Measurements from ENCODE around the gene NOS1AP. TPM values are rescaled to one million over a fixed set of nuclear protein-coding genes. Genes with fewer than 3 reads are reported as not detected.

The NOS1AP gene
- total RNA-seq, 1 experiment from 2014 or later, result 9.9 TPM

DNA sequence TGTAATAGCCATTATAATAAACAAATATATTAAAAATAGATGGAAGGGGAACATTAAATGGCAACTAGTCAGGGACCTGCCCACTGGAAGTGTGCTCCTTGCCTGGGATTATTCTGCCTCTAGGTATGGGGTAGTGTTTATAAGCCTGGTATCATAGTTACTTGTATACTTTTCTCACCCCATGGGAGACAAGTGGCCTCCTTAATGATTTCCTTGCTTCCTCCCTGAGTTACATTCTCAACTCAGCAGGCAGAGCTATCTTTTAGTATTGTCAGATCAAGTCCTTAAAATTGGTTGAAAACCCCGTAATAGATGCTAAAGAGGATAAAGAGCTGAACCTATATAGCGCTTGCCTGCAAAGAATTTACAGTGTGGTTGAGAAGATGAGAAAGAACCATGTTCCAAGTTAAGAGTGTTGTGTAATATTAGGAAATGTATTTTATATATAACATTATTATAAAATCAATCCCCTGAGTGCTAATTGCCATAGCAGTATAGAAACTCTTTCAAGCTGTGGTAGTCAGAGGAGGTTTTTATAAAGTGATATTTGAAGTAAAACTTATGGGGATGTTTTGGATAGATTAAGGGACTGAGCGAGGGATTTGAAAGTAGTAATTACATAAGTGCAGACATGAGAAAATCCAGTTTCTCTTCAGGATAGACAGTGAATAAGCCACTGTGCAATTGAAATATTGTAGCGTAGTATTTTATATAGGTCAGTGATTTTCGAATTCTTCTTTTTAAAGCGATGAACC is 200.7 kb downstream of the NOS1AP start:
- BruUV-seq (replicated peaks), result no TSS peak
- H3K27ac Mint-ChIP-seq (ENCODE audit: unreplicated experiment), result no peak overlapping the region

GRCh38 chr1:162271972-162272371 is 202.5 kb downstream of the NOS1AP start:
- Mint-ChIP-seq H3K36me3 (ENCODE audit: insufficient read depth, unreplicated experiment) (no peaks in the 10 kb centered on the region), H3K9me3 (ENCODE audit: low read depth, unreplicated experiment) (no peaks in the 10 kb centered on the region), H3K4me3 (ENCODE audit: low read depth, unreplicated experiment) (no peak overlapping the region), H3K27ac (ENCODE audit: unreplicated experiment) (no peak overlapping the region), H3K4me1 (ENCODE audit: low read depth, unreplicated experiment) (no peaks in the 10 kb centered on the region), H3K27me3 (ENCODE audit: unreplicated experiment) (no peaks in the 10 kb centered on the region)
- CTCF ChIA-PET, result no interaction called here
- no peak for TF ChIP-seq CTCF (IDR thresholded peaks at IDR 0.05; ENCODE audit: unreplicated experiment)
- intact Hi-C loops (cut with micrococcal nuclease; ENCODE audit: unreplicated experiment), result no loop called here
- DNase-seq, result no peak
- no TSS peak for BruUV-seq (replicated peaks)

More for the DNA sequence above, 200.7 kb downstream of the NOS1AP start:
- H3K27me3 Mint-ChIP-seq (ENCODE audit: unreplicated experiment), result no peaks in the 10 kb centered on the region
- no peaks in the 10 kb centered on the region for H3K4me1 Mint-ChIP-seq (ENCODE audit: low read depth, unreplicated experiment)
- H3K4me3 Mint-ChIP-seq (ENCODE audit: low read depth, unreplicated experiment), result no peak overlapping the region
- H3K36me3 Mint-ChIP-seq (ENCODE audit: insufficient read depth, unreplicated experiment), result no peaks in the 10 kb centered on the region
- no peaks in the 10 kb centered on the region for H3K9me3 Mint-ChIP-seq (ENCODE audit: low read depth, unreplicated experiment)
- intact Hi-C loops (cut with micrococcal nuclease; ENCODE audit: unreplicated experiment), result no loop called here
- no peak for TF ChIP-seq CTCF (IDR thresholded peaks at IDR 0.05; ENCODE audit: unreplicated experiment)
- CTCF ChIA-PET, result no interaction called here
- no peak for DNase-seq

GRCh38 chr1:162272419-162272818 is 202.9 kb downstream of the NOS1AP start:
- H3K4me3 Mint-ChIP-seq (ENCODE audit: low read depth, unreplicated experiment), result no peak overlapping the region
- H3K27me3 Mint-ChIP-seq (ENCODE audit: unreplicated experiment), result no peaks in the 10 kb centered on the region
- DNase-seq, result no peak
- CTCF ChIA-PET, result no interaction called here
- H3K36me3 Mint-ChIP-seq (ENCODE audit: insufficient read depth, unreplicated experiment), result no peaks in the 10 kb centered on the region
- H3K27ac Mint-ChIP-seq (ENCODE audit: unreplicated experiment), result no peak overlapping the region
- intact Hi-C loops (cut with micrococcal nuclease; ENCODE audit: unreplicated experiment), result no loop called here
- no peaks in the 10 kb centered on the region for H3K4me1 Mint-ChIP-seq (ENCODE audit: low read depth, unreplicated experiment)
- BruUV-seq (replicated peaks), result no TSS peak
- TF ChIP-seq CTCF (IDR thresholded peaks at IDR 0.05; ENCODE audit: unreplicated experiment), result no peak
- no peaks in the 10 kb centered on the region for H3K9me3 Mint-ChIP-seq (ENCODE audit: low read depth, unreplicated experiment)

DNA sequence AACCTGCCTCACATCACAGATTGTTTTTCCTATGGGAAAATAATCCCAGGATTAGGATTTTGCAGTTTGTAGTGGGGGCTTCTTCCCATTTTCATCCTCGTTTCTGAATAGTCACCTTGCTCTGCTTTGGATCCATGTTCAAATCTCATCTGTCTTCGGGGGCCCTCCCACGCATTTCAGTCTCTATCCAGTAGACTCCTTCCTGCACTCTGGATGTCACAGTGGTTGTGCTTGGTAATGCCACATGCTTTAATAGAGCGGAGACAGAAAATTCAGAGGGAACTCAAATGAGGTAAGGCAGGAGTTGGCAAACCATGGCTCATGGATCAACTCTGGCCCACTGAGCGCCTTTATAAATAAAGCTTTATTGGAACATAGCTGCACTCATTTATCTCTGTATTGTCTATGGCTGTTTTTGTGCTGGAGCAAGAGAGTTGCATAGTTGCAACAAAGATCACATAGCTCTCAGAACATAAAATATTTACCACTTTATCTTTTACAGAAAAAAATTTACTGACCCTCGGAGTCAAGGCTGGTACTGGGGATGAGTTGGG is 206.2 kb downstream of the NOS1AP start:
- BruUV-seq (replicated peaks), result no TSS peak
- DNase-seq, result no peak
- TF ChIP-seq CTCF (IDR thresholded peaks at IDR 0.05; ENCODE audit: unreplicated experiment), result no peak
- H3K9me3 Mint-ChIP-seq (ENCODE audit: low read depth, unreplicated experiment), result no peaks in the 10 kb centered on the region
- intact Hi-C loops (cut with micrococcal nuclease; ENCODE audit: unreplicated experiment), result loop anchor here (1.0 to 2.0 kb wide), 3 partner anchors 35 to 483 kb away; no protein-coding TSS in a partner anchor
- peaks cover 8% of the 10 kb centered on the region for H3K4me1 Mint-ChIP-seq (ENCODE audit: low read depth, unreplicated experiment)
- H3K36me3 Mint-ChIP-seq (ENCODE audit: insufficient read depth, unreplicated experiment), result no peaks in the 10 kb centered on the region
- CTCF ChIA-PET, result interaction anchor here (0.6 to 2.9 kb wide), 5 partner anchors 36 to 1004 kb away, joined by 3 to 13 read pairs (median 5); partner anchors contain the start of gene NOS1AP
- H3K27ac Mint-ChIP-seq (ENCODE audit: unreplicated experiment), result no peak overlapping the region
- no peak overlapping the region for H3K4me3 Mint-ChIP-seq (ENCODE audit: low read depth, unreplicated experiment)
- no peaks in the 10 kb centered on the region for H3K27me3 Mint-ChIP-seq (ENCODE audit: unreplicated experiment)

All from Calu3 (cell line).